Mesothelial cell of epicardium (in vitro differentiated cells): ENCODE measurements around the gene RRP8. TPM values are rescaled to one million over a fixed set of nuclear protein-coding genes. Genes with fewer than 3 reads are reported as not detected.

Experiments
- DNase-seq, 2 experiments: peaks; one replicate each; pipeline ENCODE4 v3.0.0; 2021; ENCODE audit warnings: low spot score in 2 of 2; ENCODE audit not compliant: unreplicated experiment in 2 of 2
- H3K27ac Mint-ChIP-seq: 2 replicates; pipeline ENCODE4 v1.8.0; 2021; ENCODE audit warnings: mixed read lengths
- H3K27me3 Mint-ChIP-seq: 2 replicates; pipeline ENCODE4 v1.8.0; 2021; ENCODE audit warnings: low read depth, mixed read lengths
- H3K36me3 Mint-ChIP-seq: 2 replicates; pipeline ENCODE4 v1.8.0; 2021; ENCODE audit warnings: mixed read lengths
- H3K4me1 Mint-ChIP-seq: 2 replicates; pipeline ENCODE4 v1.8.0; 2021; ENCODE audit warnings: mixed read lengths
- H3K4me3 Mint-ChIP-seq: 2 replicates; pipeline ENCODE4 v1.8.0; 2021; ENCODE audit warnings: mild to moderate bottlenecking, moderate library complexity, mixed read lengths
- H3K9me3 Mint-ChIP-seq: 2 replicates; pipeline ENCODE4 v1.8.0; 2021; ENCODE audit warnings: mixed read lengths
- CTCF ChIP-seq: fragments of 200-600 bp; sonication (generic); IDR thresholded peaks from one replicate; pipeline ENCODE4 v1.5.0; 2021; ENCODE audit warnings: antibody characterized with exemption; ENCODE audit not compliant: unreplicated experiment
- total RNA-seq: library from RNA; stranded (reverse); gene quantifications from 3 replicates; pipeline ENCODE4 v1.2.1, GENCODE V29; 2021

RRP8 gene
- total RNA-seq, 1 donor from 2014 or later, result 18.6 TPM

- H3K36me3 Mint-ChIP-seq, result peaks cover 15% of the 10 kb centered on the region
- no peak for DNase-seq
- no peak for TF ChIP-seq CTCF
- no peaks in the 10 kb centered on the region for H3K9me3 Mint-ChIP-seq
- peaks cover 7% of the 10 kb centered on the region for H3K27me3 Mint-ChIP-seq
- no peaks in the 10 kb centered on the region for H3K4me1 Mint-ChIP-seq
- H3K4me3 Mint-ChIP-seq, result no peak overlapping the region
- H3K27ac Mint-ChIP-seq, result no peak overlapping the region
Observed at GRCh38 chr11:6636480-6636879, 33.1 kb upstream of the RRP8 start.

- H3K27ac Mint-ChIP-seq, result no peak overlapping the region
- peaks cover 25% of the 10 kb centered on the region for H3K36me3 Mint-ChIP-seq
- H3K4me3 Mint-ChIP-seq, result no peak overlapping the region
- H3K27me3 Mint-ChIP-seq, result peaks cover 18% of the 10 kb centered on the region
- no peak for TF ChIP-seq CTCF
- no peak for DNase-seq
- no peaks in the 10 kb centered on the region for H3K4me1 Mint-ChIP-seq
- no peaks in the 10 kb centered on the region for H3K9me3 Mint-ChIP-seq
Observed at GRCh38 chr11:6635082-6635932, 31.9 kb upstream of the RRP8 start.

- Mint-ChIP-seq H3K36me3 (peaks cover 27% of the 10 kb centered on the region), H3K4me1 (no peaks in the 10 kb centered on the region), H3K4me3 (no peak overlapping the region), H3K27ac (no peak overlapping the region), H3K9me3 (no peaks in the 10 kb centered on the region), H3K27me3 (peaks cover 23% of the 10 kb centered on the region)
- no peak for TF ChIP-seq CTCF
- no peak for DNase-seq
Observed at GRCh38 chr11:6634534-6634933, 31.1 kb upstream of the RRP8 start.

- DNase-seq, result no peak
- H3K4me3 Mint-ChIP-seq, result no peak overlapping the region
- H3K27me3 Mint-ChIP-seq, result peaks cover 31% of the 10 kb centered on the region
- H3K4me1 Mint-ChIP-seq, result no peaks in the 10 kb centered on the region
- H3K9me3 Mint-ChIP-seq, result no peaks in the 10 kb centered on the region
- no peak overlapping the region for H3K27ac Mint-ChIP-seq
- no peak for TF ChIP-seq CTCF
- peaks cover 33% of the 10 kb centered on the region for H3K36me3 Mint-ChIP-seq
Observed at GRCh38 chr11:6633422-6634408, 30.3 kb upstream of the RRP8 start.

GRCh38 chr11:6632116-6633073, 29.0 kb upstream of the RRP8 start:
- Mint-ChIP-seq H3K27ac (no peak overlapping the region), H3K9me3 (no peaks in the 10 kb centered on the region), H3K4me1 (no peaks in the 10 kb centered on the region), H3K27me3 (peaks cover 36% of the 10 kb centered on the region), H3K4me3 (no peak overlapping the region), H3K36me3 (peaks cover 33% of the 10 kb centered on the region)
- DNase-seq, result no peak
- TF ChIP-seq CTCF, result no peak
